H9 (cell line): ENCODE data around the gene ZDHHC11. TPM values are rescaled to one million over a fixed set of nuclear protein-coding genes. Genes with fewer than 3 reads are reported as not detected.
"Not testable (repeated sequence)": the region's sequence is repeated elsewhere in the genome, so short reads cannot be mapped to it uniquely, and the experiment has no call there.

Experiments
- DNase-seq: peaks from one replicate; pipeline ENCODE4 v3.0.0-alpha.2; 2017
- H2AFZ ChIP-seq: one replicate; pipeline ENCODE4 v1.6.1; 2013; ENCODE audit warnings: mild to moderate bottlenecking, low read length, control low read depth, moderate library complexity
- H2AK5ac ChIP-seq: 2 replicates; pipeline ENCODE4 v1.6.1; 2013; ENCODE audit warnings: low read length, control low read depth, mixed read lengths; ENCODE audit not compliant: insufficient read length
- H2BK120ac ChIP-seq: one replicate; pipeline ENCODE4 v1.6.1; 2013; ENCODE audit warnings: low read depth, mild to moderate bottlenecking, low read length, control low read depth, inconsistent platforms; ENCODE audit not compliant: poor library complexity, severe bottlenecking
- H2BK12ac ChIP-seq: 2 replicates; pipeline ENCODE4 v1.6.1; 2013; ENCODE audit warnings: low read length, control low read depth, mixed read lengths, low read depth; ENCODE audit not compliant: insufficient read length
- H2BK15ac ChIP-seq: 2 replicates; pipeline ENCODE4 v1.6.1; 2013; ENCODE audit warnings: low read depth, low read length, control low read depth
- H2BK20ac ChIP-seq: one replicate; pipeline ENCODE4 v1.6.1; 2013; ENCODE audit warnings: low read depth, mild to moderate bottlenecking, low read length, control low read depth, inconsistent platforms; ENCODE audit not compliant: poor library complexity, severe bottlenecking
- H2BK5ac ChIP-seq: 2 replicates; pipeline ENCODE4 v1.6.1; 2013; ENCODE audit warnings: low read length, control low read depth, mixed read lengths; ENCODE audit not compliant: insufficient read length
- H3K14ac ChIP-seq: 2 replicates; pipeline ENCODE4 v1.6.1; 2013; ENCODE audit warnings: low read length, control low read depth; ENCODE audit not compliant: insufficient read depth
- H3K18ac ChIP-seq: 2 replicates; pipeline ENCODE4 v1.6.1; 2013; ENCODE audit warnings: low read depth, mild to moderate bottlenecking, mixed read lengths, low read length, control low read depth; ENCODE audit not compliant: insufficient read length
- H3K23ac ChIP-seq: 2 replicates; pipeline ENCODE4 v1.6.1; 2013; ENCODE audit warnings: low read length, control low read depth, mixed read lengths, low read depth; ENCODE audit not compliant: insufficient read length
- H3K23me2 ChIP-seq: 2 replicates; pipeline ENCODE4 v1.6.1; 2013; ENCODE audit warnings: low read depth, mild to moderate bottlenecking, mixed read lengths, low read length, control low read depth; ENCODE audit not compliant: insufficient read length, poor library complexity, severe bottlenecking
- H3K27ac ChIP-seq: 2 replicates; pipeline ENCODE4 v1.5.1; 2013; ENCODE audit warnings: low read length, control low read depth, mixed read lengths, low read depth; ENCODE audit not compliant: insufficient read length
- H3K27me3 ChIP-seq: 2 replicates; pipeline ENCODE4 v1.6.1; 2013; ENCODE audit warnings: low read length, control low read depth, inconsistent platforms; ENCODE audit not compliant: insufficient read depth
- H3K4ac ChIP-seq: 2 replicates; pipeline ENCODE4 v1.6.1; 2013; ENCODE audit warnings: low read depth, mild to moderate bottlenecking, control low read depth, inconsistent platforms, low read length, moderate library complexity
- H3K4me1 ChIP-seq: 2 replicates; pipeline ENCODE4 v1.6.1; 2013; ENCODE audit warnings: low read length, control low read depth, inconsistent platforms; ENCODE audit not compliant: insufficient read depth
- H3K4me2 ChIP-seq: 2 replicates; pipeline ENCODE4 v1.6.1; 2013; ENCODE audit warnings: low read length, control low read depth, mixed read lengths; ENCODE audit not compliant: insufficient read length, insufficient read depth
- H3K56ac ChIP-seq: 2 replicates; pipeline ENCODE4 v1.6.1; 2013; ENCODE audit warnings: low read depth, mild to moderate bottlenecking, mixed read lengths, low read length, control low read depth; ENCODE audit not compliant: insufficient read length
- H3K79me1 ChIP-seq: 2 replicates; pipeline ENCODE4 v1.6.1; 2013; ENCODE audit warnings: low read depth, mild to moderate bottlenecking, moderate library complexity, low read length, control low read depth, inconsistent platforms; ENCODE audit not compliant: insufficient read depth, poor library complexity, severe bottlenecking
- H3K79me2 ChIP-seq: 2 replicates; pipeline ENCODE4 v1.6.1; 2013; ENCODE audit warnings: low read length, control low read depth, inconsistent platforms; ENCODE audit not compliant: insufficient read depth
- H3K9ac ChIP-seq: 2 replicates; pipeline ENCODE4 v1.6.1; 2013; ENCODE audit warnings: low read length, control low read depth, mixed read lengths; ENCODE audit not compliant: insufficient read length; ENCODE audit errors: extremely low read depth
- H3K9me3 ChIP-seq: one replicate; pipeline ENCODE4 v1.6.1; 2013; ENCODE audit warnings: low read depth, low read length, inconsistent platforms; ENCODE audit not compliant: control insufficient read depth
- H3T11ph ChIP-seq: one replicate; pipeline ENCODE4 v1.6.1; 2013; ENCODE audit warnings: mild to moderate bottlenecking, low read length, control low read depth, inconsistent platforms
- H4K20me1 ChIP-seq: one replicate; pipeline ENCODE4 v1.6.1; 2013; ENCODE audit not compliant: control insufficient read depth, insufficient read length, insufficient read depth
- H4K5ac ChIP-seq: 2 replicates; pipeline ENCODE4 v1.6.1; 2013; ENCODE audit warnings: low read depth, mild to moderate bottlenecking, mixed read lengths, low read length, control low read depth; ENCODE audit not compliant: insufficient read length
- H4K8ac ChIP-seq: replicated peaks from 2 replicates; pipeline ENCODE4 v1.6.1; 2013; ENCODE audit warnings: low read length, control low read depth, mixed read lengths, low read depth; ENCODE audit not compliant: insufficient read length
- H4K91ac ChIP-seq: 2 replicates; pipeline ENCODE4 v1.6.1; 2013; ENCODE audit warnings: low read depth, mild to moderate bottlenecking, moderate library complexity, mixed read lengths, low read length, control low read depth; ENCODE audit not compliant: insufficient read length
- H3K27ac Mint-ChIP-seq, 3 experiments: 2 replicates in 2 of 3; 3 replicates in 1 of 3; pipeline ENCODE4 v1.8.0; 2020 to 2021; ENCODE audit warnings: mixed read lengths in 3 of 3, mild to moderate bottlenecking in 1 of 3, moderate library complexity in 1 of 3
- H3K27me3 Mint-ChIP-seq: 2 replicates; pipeline ENCODE4 v1.8.0; 2021; ENCODE audit warnings: low read depth, mild to moderate bottlenecking, moderate library complexity, mixed read lengths
- H3K36me3 Mint-ChIP-seq, 3 experiments: 2 replicates in 2 of 3; 3 replicates in 1 of 3; pipeline ENCODE4 v1.8.0; 2020 to 2021; ENCODE audit warnings: low read depth in 3 of 3, mixed read lengths in 3 of 3; ENCODE audit not compliant: insufficient read depth in 1 of 3
- H3K4me1 Mint-ChIP-seq, 2 experiments: 2 replicates each; pipeline ENCODE4 v1.8.0; 2020; ENCODE audit warnings: mixed read lengths in 2 of 2
- H3K4me3 Mint-ChIP-seq, 2 experiments: 2 replicates in 1 of 2; 3 replicates in 1 of 2; pipeline ENCODE4 v1.8.0; 2020 to 2021; ENCODE audit warnings: mild to moderate bottlenecking in 2 of 2, mixed read lengths in 2 of 2, moderate library complexity in 1 of 2
- H3K9me3 Mint-ChIP-seq, 2 experiments: 2 replicates in 1 of 2; 3 replicates in 1 of 2; pipeline ENCODE4 v1.8.0; 2020; ENCODE audit warnings: mild to moderate bottlenecking in 2 of 2, mixed read lengths in 2 of 2, moderate library complexity in 1 of 2
- WGBS: extraction: QIAGEN DNeasy Blood & Tissue Kit; methylation state at CpG from one replicate; pipeline ENCODE4 v1.1.7; 2013; ENCODE audit warnings: missing lambda C conversion rate, low lambda C conversion rate, mixed read lengths; ENCODE audit not compliant: insufficient read length; ENCODE audit errors: extremely low coverage; 5-methylcytosine and 5-hydroxymethylcytosine counted together
- total RNA-seq: library from RNA; stranded (reverse); gene quantifications from 2 replicates; pipeline ENCODE4 v1.2.1, GENCODE V29; 2021

The ZDHHC11 gene
- total RNA-seq, 1 experiment from 2014 or later = 37.6 TPM

- not testable (repeated sequence) for H2AK5ac ChIP-seq, H2BK12ac ChIP-seq, H3K9ac ChIP-seq, H3K27me3 Mint-ChIP-seq, H3K23me2 ChIP-seq, H4K91ac ChIP-seq, H4K5ac ChIP-seq, H3K4ac ChIP-seq, H3K4me1 ChIP-seq, H3K4me3 Mint-ChIP-seq, H3K14ac ChIP-seq, H2BK15ac ChIP-seq, H2BK20ac ChIP-seq, H3K4me1 Mint-ChIP-seq, H3K23ac ChIP-seq, H3K79me1 ChIP-seq, H2BK5ac ChIP-seq, H3K18ac ChIP-seq, H4K8ac ChIP-seq, H3K27ac ChIP-seq, H4K20me1 ChIP-seq, H2AFZ ChIP-seq, H3K27me3 ChIP-seq, H2BK120ac ChIP-seq, H3K9me3 Mint-ChIP-seq, H3T11ph ChIP-seq, H3K79me2 ChIP-seq, H3K9me3 ChIP-seq, H3K4me2 ChIP-seq, H3K36me3 Mint-ChIP-seq, H3K56ac ChIP-seq
- peak; percentile 19 for DNase-seq
- H3K27ac Mint-ChIP-seq = 0 out of 7 replicates have a peak overlapping the region, but pooled peaks of 1 of the 3 experiments have one; percentile 76
- WGBS = no CpG with 5 or more reads among the region's 19 CpGs
These were observed 79.6 kb downstream of the ZDHHC11 start for GRCh38 chr5:771087-771781.

GRCh38 chr5:770585-770984 lies 80.2 kb downstream of the ZDHHC11 start:
- not testable (repeated sequence) for H4K8ac ChIP-seq, H3K4me1 Mint-ChIP-seq, H3K9me3 ChIP-seq, H4K20me1 ChIP-seq, H2AFZ ChIP-seq, H3K23me2 ChIP-seq, H3K23ac ChIP-seq, H3K4me2 ChIP-seq, H4K5ac ChIP-seq, H3K9ac ChIP-seq, H4K91ac ChIP-seq, H2BK12ac ChIP-seq, H3K27ac ChIP-seq, H3T11ph ChIP-seq, H2BK15ac ChIP-seq, H3K27me3 ChIP-seq, H3K4ac ChIP-seq, H3K27ac Mint-ChIP-seq, H3K4me1 ChIP-seq, H3K18ac ChIP-seq, H3K9me3 Mint-ChIP-seq, H2BK20ac ChIP-seq, H3K36me3 Mint-ChIP-seq, H3K14ac ChIP-seq, H3K4me3 Mint-ChIP-seq, H2BK5ac ChIP-seq, H3K27me3 Mint-ChIP-seq, H3K56ac ChIP-seq, H3K79me1 ChIP-seq, H2BK120ac ChIP-seq, H2AK5ac ChIP-seq, H3K79me2 ChIP-seq
- peak; percentile 22 for DNase-seq
- WGBS = no CpG with 5 or more reads among the region's 10 CpGs
